Activated CD4-positive, alpha-beta T cell treated with anti-CD3 and anti-CD28 coated beads, Interleukin-2, amount 50 U/mL, for 24 hours (primary cell): ENCODE measurements around the gene NFIB.

ENCODE experiments used
- DNase-seq, 2 donors: peaks; one replicate each; pipeline ENCODE4 v3.0.0-alpha.2; 2020; ENCODE audit warnings: low read depth in 1 of 2, low spot score in 1 of 2

The NFIB gene

GRCh38 chr9:14281136-14281795 lies 32.7 kb downstream of the NFIB start:
- no peak for DNase-seq

GRCh38 chr9:14279671-14280070 lies 34.3 kb downstream of the NFIB start:
- no peak for DNase-seq

DNA sequence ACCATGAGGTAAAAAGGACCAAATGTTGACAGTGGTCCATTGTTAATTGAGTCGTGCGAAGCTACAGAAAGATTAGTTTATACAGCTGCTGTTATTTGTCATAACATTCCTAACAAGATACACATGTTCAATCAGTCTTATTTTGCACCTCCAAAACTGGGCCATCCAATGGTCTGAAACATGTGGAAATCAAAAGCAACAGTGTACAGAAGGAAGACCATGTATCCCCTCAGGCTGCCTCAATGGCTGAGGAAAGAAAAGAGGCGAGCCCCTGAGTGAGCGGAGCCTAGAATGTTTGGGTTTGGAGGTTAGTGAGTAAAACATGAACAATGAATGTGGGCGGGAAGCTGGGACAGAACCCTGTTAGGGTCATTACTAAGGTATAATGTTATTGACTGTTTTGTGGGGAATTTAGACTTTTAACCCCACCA lies 35.6 kb downstream of the NFIB start:
- no peak for DNase-seq

- DNase-seq: no peak
Measured at GRCh38 chr9:14277761-14278160, 36.2 kb downstream of the NFIB start.

GRCh38 chr9:14277244-14277643 lies 36.7 kb downstream of the NFIB start:
- no peak for DNase-seq

DNA sequence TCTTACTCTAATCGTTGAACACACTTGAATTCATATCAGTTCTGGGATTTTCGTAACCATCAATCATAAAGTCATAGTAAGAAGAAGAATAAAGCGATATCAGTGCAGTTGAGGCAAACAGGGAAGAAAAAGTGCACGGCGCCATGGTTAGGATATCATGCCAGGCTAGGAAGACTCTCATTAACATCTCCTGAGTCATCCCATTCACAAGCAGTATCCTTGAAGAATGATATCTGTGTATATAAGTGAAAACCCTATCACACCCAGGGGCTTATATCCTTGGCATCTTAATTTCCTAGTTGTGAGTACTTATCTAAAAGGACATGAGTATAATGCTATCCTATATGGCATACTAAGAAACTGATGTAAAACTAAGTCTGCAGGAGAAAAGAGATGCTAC lies 38.6 kb downstream of the NFIB start:
- no peak for DNase-seq

DNA sequence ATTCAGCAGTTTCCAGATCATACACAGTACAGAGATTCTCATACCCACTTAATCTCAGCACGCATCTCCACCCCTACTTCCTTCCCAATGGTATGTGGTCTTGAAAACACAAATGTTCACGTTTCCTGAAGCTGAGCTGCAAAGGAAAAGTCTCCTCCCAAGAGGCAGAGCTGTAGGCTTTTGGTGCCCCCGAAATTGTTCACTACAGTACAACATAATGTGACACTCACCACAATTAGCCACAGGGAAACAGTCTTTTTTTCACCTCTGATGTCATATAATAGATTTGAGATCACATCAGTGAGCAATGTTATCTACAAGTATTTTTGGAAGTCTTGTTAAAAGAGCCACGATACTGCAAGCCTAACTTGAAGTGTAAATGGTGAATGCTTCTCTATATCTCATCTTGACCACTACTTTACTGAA lies 40.2 kb downstream of the NFIB start:
- DNase-seq: no peak

DNA sequence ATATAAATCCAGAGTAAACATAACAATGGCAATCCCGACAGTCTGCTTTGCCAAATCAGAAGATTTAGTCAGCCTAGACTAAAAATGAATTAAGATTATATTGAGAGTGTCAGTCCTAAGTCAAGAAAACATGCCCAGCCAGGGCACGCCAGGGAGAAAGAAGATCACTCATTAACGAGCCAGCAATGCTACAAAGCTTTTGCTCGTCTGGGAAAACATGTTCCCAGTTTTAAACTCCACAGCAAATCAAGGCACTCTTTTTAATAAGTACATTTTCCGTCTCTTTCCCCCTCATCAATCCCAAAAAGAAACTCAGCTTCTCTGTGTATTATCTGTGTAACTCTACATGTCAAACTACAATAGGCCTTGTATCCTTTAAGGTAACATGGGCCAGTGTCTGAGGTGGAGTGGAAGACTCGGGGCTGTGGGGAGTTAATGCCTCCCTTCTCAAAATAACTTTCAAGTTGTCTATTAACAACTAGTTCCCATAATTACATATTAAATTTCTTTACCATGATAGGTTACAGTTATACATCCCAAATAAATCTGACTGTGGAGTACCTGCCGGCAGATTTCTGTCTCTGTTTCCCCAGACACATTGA lies 40.9 kb downstream of the NFIB start:
- no peak for DNase-seq

DNA sequence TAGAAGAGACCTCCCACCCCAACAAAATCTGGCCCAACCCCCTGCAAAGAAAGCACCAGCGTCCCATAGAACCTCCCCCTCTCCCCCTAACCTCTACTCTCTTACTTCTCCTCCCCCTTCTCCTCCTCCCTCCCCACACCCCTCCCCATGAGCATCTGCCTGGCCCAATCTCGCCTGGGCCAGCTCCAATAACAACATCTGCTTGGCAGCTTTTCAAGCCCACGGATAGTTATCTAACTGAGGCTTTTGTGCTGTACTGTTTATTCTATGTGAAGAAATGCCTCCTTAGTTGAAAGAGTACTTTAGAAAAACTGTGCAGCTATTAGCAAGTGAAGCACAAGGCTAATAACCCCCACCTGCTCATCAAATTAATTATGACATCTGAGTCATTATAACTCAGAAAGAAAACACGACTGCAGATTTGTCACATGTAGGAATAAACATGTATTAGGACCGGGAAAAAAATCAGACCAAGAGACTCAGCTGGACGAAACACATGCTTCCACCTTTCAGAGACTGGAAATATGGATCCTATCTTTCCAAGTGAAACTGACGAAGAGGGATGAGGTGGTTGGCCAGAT lies 42.8 kb downstream of the NFIB start:
- no peak for DNase-seq

DNA sequence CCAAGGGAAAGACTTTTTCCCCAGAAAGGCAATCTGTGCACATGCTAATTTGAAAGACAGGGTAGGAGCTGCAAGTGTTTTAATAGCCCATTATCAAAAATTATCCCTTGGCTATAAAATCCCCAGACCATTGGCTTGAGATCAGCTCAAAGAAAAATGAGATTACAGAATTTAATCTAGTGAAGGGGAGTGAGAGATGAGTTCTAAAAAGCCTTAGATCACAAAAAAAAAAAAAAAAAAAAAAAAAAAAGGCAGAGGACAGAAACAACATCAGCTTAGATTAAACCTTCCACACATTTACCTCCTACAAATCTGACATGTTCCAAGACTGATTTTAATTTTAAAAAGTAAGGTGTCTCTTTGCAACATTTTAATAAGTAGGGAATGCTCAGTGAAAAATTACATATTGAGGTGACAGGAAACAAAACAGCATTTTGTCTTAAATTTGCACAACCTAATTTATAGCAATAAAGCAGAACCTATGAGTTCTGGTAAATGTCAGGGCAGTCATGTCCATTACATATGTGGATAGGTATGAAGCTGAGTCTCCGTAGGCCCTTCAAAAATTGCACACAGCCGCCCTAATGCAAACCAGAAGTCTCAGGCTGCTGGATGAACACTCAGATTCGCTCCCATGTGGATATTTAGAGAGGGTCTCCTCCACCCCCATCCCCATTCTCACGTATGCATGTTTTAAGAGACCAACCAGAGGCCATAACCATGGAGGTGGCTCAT lies 43.4 kb downstream of the NFIB start:
- no peak for DNase-seq

- no peak for DNase-seq
Measured at GRCh38 chr9:14269916-14270315, 44.0 kb downstream of the NFIB start.

DNA sequence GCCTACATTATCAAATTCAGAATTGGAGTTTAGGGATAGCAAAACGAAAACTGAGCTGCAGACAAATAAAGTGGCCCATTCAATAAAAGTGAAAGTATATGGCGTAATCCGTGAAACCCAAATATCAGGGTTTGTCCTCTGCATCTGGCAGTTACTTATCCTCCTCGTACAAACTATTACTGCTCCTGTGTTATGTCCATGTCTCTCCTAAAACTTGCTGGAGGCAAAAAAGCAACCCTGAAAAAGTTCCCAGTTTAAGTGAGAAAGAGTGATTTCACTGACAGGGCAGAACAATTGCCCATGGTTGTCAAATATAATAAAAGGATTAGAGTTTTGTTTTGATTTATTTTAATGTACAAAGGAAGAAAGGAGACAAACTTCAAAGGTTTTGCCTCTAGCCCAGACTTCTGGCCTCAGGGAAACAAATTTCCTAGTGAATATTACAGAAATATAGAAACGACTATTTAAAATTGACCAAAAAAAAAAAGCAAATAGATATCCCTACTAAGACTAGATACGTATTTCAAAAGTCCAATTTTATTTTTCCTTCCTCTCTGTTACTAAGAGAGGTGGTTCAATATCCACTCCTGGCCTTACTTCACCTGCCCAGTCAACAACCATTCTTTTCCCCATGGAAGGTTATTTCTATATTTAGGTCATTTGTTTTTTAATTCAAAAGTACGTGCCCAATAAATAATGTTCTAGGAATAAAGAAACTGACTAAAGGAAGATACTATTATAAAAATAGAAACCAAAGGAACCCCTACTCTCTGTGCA lies 50.0 kb downstream of the NFIB start:
- DNase-seq: no peak

- DNase-seq: no peak
Measured at GRCh38 chr9:14262827-14263226, 51.1 kb downstream of the NFIB start.

DNA sequence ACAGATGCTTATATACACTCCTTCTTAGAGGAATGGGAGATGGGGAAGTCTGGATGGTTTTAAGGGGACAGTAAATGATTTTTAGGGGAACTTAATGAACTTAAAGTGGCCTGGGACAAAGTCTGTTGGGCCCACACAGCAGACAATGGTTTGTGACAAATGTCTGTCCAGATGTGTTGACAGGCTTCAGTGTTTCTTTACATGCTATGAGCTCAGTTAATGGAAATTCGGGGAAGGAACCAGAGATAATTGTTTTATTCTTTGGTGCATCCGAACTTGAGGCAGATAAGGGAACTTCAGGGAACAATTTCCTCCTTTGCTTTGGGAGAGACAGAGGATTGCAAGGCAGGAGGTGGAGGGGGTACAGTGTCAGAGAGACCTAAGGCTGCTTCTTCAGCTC lies 52.3 kb downstream of the NFIB start:
- DNase-seq: no peak

- DNase-seq: no peak
Measured at GRCh38 chr9:14260101-14260500, 53.8 kb downstream of the NFIB start.

DNA sequence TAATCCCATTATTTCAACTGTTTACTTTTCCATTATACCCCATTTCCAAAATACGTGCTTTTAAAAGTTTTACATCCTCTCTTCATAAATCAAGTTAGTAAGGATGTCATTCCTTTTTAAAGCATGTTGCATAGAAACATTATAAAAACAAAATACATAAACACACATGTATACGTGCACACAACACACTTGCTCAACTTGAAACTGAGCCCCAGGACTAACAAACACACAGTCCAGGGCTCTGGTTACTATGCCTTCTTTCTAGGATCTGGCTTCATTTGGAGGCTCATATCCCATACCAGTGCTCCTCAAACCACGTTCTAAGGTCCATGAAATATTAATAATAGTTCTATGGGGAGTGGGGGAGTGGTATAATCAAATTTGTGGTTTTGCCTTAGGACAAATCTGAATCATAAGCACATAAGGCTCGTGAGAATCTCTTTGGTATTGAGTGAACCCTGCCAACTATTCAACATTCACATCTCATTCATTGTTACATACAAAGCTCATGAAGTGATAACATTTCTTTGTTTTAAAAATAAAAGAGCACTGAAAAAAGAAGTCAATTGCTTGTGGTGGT lies 55.2 kb downstream of the NFIB start:
- DNase-seq: no peak

DNA sequence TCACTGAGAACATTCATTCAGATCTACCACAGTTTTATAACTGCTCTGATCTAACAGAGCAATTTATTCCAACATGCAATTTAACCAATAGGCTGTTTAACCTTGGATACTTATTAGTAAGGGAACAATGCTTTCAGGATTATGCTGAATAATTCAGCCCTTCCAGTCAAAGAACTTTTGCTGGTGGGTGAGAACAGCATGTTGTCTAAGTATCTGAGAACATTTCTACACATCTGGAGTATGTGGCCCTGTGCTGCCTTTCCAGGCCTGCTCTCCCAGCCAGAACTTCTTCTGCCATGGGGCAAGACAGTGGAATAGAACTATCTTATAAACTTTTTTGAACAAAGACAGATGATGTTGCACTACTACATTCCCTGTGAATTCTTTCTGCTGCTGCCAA lies 55.8 kb downstream of the NFIB start:
- no peak for DNase-seq

GRCh38 chr9:14256588-14256987 lies 57.4 kb downstream of the NFIB start:
- DNase-seq: no peak

- no peak for DNase-seq
Measured at GRCh38 chr9:14251154-14252071, 62.5 kb downstream of the NFIB start.

DNA sequence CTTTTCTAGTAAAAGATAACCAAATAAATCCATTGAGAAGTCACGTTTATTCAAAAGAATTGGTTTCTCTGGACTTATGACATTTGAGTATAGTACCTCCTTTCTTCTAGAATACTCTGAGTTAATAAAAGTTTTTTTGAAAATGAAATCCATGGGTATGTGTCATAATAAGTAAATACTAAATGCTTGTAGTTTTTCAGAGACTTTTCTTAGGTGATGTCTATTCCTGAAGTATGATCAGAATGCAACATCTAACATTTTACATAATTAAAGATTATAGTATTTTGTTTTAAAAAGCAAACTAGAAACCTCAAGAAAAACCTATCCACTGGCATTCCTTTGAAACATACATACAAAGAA lies 63.2 kb downstream of the NFIB start:
- no peak for DNase-seq
